ENCODE results near the gene B3GALT6.
"Not testable (repeated sequence)": the region's sequence is repeated elsewhere in the genome, so short reads cannot be mapped to it uniquely, and the experiment has no call there.

B3GALT6 gene

GRCh38 chr1:1244192-1244811 lies 12.3 kb downstream of the B3GALT6 start:
- DNase-seq (ENCODE audit: low read depth, low spot score) = no peak

GRCh38 chr1:1245178-1245816 lies 13.3 kb downstream of the B3GALT6 start:
- no peak for DNase-seq (ENCODE audit: low read depth, low spot score)

- no peak for DNase-seq (ENCODE audit: low read depth, low spot score)
These were observed 14.0 kb downstream of the B3GALT6 start for GRCh38 chr1:1245817-1246576.

GRCh38 chr1:1246577-1247340 lies 14.7 kb downstream of the B3GALT6 start, which contains the start of gene C1QTNF12:
Gene C1QTNF12, minus strand, starts transcription at chr1:1246722. Its CDS starts 32 bp downstream, at chr1:1246690.
- no peak for DNase-seq (ENCODE audit: low read depth, low spot score)

- no peak for DNase-seq (ENCODE audit: low read depth, low spot score)
These were observed 15.4 kb downstream of the B3GALT6 start for GRCh38 chr1:1247341-1247913.

- DNase-seq (ENCODE audit: low read depth, low spot score) = not testable (repeated sequence)
These were observed 16.2 kb downstream of the B3GALT6 start for GRCh38 chr1:1248009-1248913.

GRCh38 chr1:1250786-1251284 lies 18.8 kb downstream of the B3GALT6 start:
- DNase-seq (ENCODE audit: low read depth, low spot score) = no peak

- DNase-seq (ENCODE audit: low read depth, low spot score) = no peak
These were observed 21.3 kb downstream of the B3GALT6 start for GRCh38 chr1:1253314-1253713.

GRCh38 chr1:1253972-1254666 lies 22.1 kb downstream of the B3GALT6 start:
- no peak for DNase-seq (ENCODE audit: low read depth, low spot score)

GRCh38 chr1:1254667-1254998 lies 22.6 kb downstream of the B3GALT6 start:
- DNase-seq (ENCODE audit: low read depth, low spot score) = no peak

- no peak for DNase-seq (ENCODE audit: low read depth, low spot score)
These were observed 23.0 kb downstream of the B3GALT6 start for GRCh38 chr1:1255078-1255477.

- DNase-seq (ENCODE audit: low read depth, low spot score) = no peak
These were observed 23.6 kb downstream of the B3GALT6 start for GRCh38 chr1:1255611-1256010.

- DNase-seq (ENCODE audit: low read depth, low spot score) = no peak
These were observed 25.2 kb downstream of the B3GALT6 start for GRCh38 chr1:1256956-1257871.

- DNase-seq (ENCODE audit: low read depth, low spot score) = no peak
These were observed 27.1 kb downstream of the B3GALT6 start for GRCh38 chr1:1259119-1259488.

GRCh38 chr1:1259540-1259939 lies 27.5 kb downstream of the B3GALT6 start:
- DNase-seq (ENCODE audit: low read depth, low spot score) = no peak

GRCh38 chr1:1259951-1260600 lies 28.0 kb downstream of the B3GALT6 start:
- DNase-seq (ENCODE audit: low read depth, low spot score) = no peak

- DNase-seq (ENCODE audit: low read depth, low spot score) = no peak
These were observed 29.0 kb downstream of the B3GALT6 start for GRCh38 chr1:1260843-1261560.

GRCh38 chr1:1262071-1262470 lies 30.0 kb downstream of the B3GALT6 start:
- DNase-seq (ENCODE audit: low read depth, low spot score) = no peak
